ENCODE data around the gene SGPP1.

Gene SGPP1

GRCh38 chr14:63713764-63714163 is 14.1 kb downstream of the SGPP1 start:
- TF ChIP-seq REST (IDR thresholded peaks at IDR 0.05; ENCODE audit: insufficient replicate concordance, low read depth) (no peak), SPI1 (IDR thresholded peaks at IDR 0.05; ENCODE audit: borderline replicate concordance, low read depth) (no peak), CTCF (IDR thresholded peaks at IDR 0.05; ENCODE audit: insufficient read depth, low read length) (no peak), GABPA (IDR thresholded peaks at IDR 0.05; ENCODE audit: low read depth) (no peak)
- Histone ChIP-seq H3K27me3 (ENCODE audit: insufficient read depth, poor library complexity, severe bottlenecking) (no peaks in the 10 kb centered on the region), H3K27ac (replicated peaks) (no peak overlapping the region), H3K4me3 (replicated peaks; ENCODE audit: insufficient read depth, low read length) (no peak overlapping the region)
- DNase-seq (ENCODE audit: low read depth in 1 of 2, low spot score in 1 of 2): no peak

- Histone ChIP-seq H3K27ac (replicated peaks) (no peak overlapping the region), H3K4me3 (replicated peaks; ENCODE audit: insufficient read depth, low read length) (no peak overlapping the region), H3K27me3 (ENCODE audit: insufficient read depth, poor library complexity, severe bottlenecking) (no peaks in the 10 kb centered on the region)
- no peak for TF ChIP-seq REST (IDR thresholded peaks at IDR 0.05; ENCODE audit: insufficient replicate concordance, low read depth)
- no peak for TF ChIP-seq POLR2AphosphoS5 (IDR thresholded peaks at IDR 0.05; ENCODE audit: low read depth)
- TF ChIP-seq CTCF (IDR thresholded peaks at IDR 0.05; ENCODE audit: insufficient read depth, low read length): no peak
- TF ChIP-seq GABPA (IDR thresholded peaks at IDR 0.05; ENCODE audit: low read depth): no peak
- no peak for TF ChIP-seq SPI1 (IDR thresholded peaks at IDR 0.05; ENCODE audit: borderline replicate concordance, low read depth)
- DNase-seq (ENCODE audit: low read depth in 1 of 2, low spot score in 1 of 2): no peak
These were observed 14.8 kb downstream of the SGPP1 start for GRCh38 chr14:63713058-63713457.

- Histone ChIP-seq H3K27me3 (ENCODE audit: insufficient read depth, poor library complexity, severe bottlenecking) (no peaks in the 10 kb centered on the region), H3K27ac (replicated peaks) (no peak overlapping the region), H3K4me3 (replicated peaks; ENCODE audit: insufficient read depth, low read length) (no peak overlapping the region)
- TF ChIP-seq GABPA (IDR thresholded peaks at IDR 0.05; ENCODE audit: low read depth): no peak
- no peak for TF ChIP-seq REST (IDR thresholded peaks at IDR 0.05; ENCODE audit: insufficient replicate concordance, low read depth)
- TF ChIP-seq SPI1 (IDR thresholded peaks at IDR 0.05; ENCODE audit: borderline replicate concordance, low read depth): no peak
- TF ChIP-seq CTCF (IDR thresholded peaks at IDR 0.05; ENCODE audit: insufficient read depth, low read length): no peak
- no peak for TF ChIP-seq POLR2AphosphoS5 (IDR thresholded peaks at IDR 0.05; ENCODE audit: low read depth)
- DNase-seq (ENCODE audit: low read depth in 1 of 2, low spot score in 1 of 2): no peak
These were observed 15.7 kb downstream of the SGPP1 start for GRCh38 chr14:63712123-63712522.

Measured in HL-60 (cell line).